LoVo (cell line): ENCODE results near the gene PPP1CC.

Experiments
- DNase-seq: peaks from one replicate; pipeline ENCODE4 v3.0.0-alpha.2; 2016; ENCODE audit warnings: low spot score

Gene PPP1CC

DNA sequence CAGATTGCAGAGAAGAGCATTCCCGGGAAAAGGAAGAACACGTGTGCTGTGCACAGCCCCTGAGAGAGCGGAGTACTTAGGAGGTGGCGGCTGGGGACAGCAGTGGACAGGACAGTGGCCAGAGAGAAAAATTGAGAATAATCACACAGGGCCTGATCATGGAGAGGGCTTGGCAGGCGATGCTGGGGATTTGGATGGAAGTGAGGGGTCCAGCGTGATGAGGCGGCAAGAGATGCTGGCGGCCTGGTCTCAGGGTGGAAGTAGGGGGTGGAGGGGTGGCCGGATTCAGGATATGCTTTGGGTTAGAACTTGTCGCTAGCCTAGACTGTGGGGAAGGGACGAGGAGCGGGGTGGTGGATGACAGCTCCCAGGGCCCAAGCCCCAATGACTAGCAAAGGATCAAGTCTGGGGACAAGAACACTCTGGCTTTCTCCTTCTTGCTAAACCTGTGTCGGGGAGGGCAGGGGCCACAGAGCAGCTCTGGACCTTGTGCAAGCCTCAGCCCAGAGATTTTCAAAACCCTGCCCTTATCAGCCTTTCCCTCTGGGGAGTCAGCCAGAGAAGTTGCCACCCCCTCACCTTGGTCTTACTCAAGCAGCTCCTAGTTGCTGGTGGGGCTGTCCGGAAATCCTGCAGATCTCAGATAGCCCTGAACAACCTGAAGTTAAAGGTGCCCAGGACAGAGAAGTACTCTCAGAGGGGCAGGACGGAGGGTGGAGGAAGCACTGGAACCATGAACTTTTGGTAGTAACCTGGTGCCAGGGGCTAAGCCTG lies 55.1 kb downstream of the PPP1CC start:
- DNase-seq, result no peak

DNA sequence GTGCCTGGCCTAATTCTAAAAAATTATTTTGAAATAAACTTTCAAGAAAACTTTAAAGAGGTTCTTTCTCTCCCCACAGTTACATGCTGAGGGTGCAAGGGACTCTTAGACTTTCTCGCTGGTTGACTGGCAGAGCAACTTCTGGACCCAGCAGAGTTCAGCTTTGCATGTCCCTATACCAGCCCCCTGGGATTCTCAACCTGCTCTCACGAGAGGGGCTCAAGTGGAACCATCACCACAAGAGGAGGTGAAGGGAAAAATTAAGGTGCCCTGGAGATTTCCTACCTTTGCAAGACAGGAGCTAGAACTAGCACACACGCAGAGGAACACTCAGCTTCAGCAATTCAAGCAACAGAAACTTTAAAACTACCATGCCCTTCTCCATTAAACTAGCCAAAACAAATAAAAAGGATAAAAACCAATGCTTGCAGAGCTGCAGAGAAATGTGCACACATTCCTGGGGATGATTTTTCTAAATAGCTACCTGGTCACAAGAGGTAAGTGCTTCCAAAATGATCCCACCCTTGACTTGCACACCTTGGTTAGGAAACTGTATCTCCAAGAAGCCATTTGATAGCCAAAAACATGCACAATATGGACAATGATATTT lies 56.3 kb downstream of the PPP1CC start:
- DNase-seq, result no peak

DNA sequence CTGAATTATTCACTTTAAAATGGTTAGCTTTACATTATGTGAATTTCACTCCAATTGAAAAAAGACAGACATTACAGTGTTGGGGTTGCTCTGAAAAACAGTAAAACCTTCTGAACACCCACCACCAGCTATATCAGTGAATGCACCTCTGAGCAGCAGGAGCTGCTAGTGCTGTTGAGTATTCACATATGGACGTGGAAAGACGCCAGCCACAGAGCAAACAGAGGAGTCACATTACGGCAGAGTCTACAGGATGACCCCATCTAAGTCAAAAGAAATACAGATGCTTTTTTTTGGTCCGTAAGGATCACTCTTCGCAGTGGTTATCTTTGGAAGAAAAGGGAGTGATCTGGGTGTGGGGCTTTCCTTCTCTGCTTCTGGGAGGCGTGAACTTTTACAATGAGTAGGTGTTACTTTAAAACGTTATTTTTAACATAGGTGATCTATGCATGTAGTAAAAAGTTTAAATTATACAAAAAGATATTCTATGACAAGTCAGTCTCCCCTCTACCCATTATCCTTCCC lies 58.3 kb downstream of the PPP1CC start:
- no peak for DNase-seq

DNA sequence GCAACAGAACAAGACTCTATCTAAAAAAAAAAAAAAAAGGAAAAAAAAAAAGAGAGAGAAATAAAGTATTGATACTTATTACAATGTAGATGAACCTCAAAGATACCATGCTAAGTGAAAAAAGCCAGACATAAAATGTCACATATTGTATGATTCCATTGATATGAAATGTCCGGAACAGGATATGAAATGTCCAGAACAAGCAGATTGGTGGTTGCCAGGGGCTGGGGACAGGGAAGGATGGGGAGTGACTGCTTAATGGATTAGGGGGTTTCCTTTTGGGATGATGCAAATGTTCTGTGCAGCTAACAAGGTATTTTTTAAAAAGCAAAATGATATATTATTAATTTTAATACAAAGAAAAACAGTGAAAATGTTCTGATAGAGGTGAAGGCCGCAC lies 58.8 kb downstream of the PPP1CC start:
- DNase-seq, result no peak

DNA sequence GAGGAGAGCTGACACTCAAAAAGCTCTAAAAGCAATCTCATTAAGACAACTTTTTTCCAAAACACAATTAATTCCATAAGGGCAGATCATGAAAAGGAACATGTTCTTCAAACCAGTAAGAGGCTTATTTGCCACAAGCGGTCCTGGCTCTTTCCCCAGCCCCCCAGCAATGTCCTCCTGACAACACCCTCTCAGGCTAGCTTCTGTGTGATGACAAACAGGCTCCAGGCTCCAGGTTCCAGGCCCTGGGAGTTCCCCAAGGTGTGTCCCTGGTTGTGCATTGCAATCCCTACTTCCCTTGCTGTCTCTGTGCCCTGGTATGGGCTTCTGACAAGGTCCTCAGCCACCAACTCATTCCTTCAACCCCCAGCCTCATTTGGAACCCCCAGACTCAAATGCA lies 62.7 kb downstream of the PPP1CC start:
- DNase-seq, result no peak

DNA sequence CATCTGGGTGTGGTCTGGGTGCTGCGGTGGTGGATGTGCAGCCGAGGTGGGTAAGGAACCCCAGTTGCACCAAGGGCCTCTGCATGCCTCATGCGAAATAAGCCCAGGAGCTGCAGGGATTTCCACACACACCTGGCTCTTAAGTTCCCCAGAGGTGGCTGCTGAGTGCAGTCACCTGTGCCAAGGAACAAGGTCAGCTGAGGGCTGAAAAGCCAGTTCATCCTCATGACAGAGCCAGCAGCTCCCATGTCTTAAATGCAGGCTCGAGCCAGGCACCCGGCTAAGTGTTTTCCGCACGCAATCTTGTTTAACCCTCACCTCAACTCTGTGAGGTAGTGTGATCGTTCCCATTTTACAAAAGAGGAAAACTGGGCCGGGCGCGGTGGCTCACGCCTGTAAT lies 63.5 kb downstream of the PPP1CC start:
- DNase-seq, result no peak

DNA sequence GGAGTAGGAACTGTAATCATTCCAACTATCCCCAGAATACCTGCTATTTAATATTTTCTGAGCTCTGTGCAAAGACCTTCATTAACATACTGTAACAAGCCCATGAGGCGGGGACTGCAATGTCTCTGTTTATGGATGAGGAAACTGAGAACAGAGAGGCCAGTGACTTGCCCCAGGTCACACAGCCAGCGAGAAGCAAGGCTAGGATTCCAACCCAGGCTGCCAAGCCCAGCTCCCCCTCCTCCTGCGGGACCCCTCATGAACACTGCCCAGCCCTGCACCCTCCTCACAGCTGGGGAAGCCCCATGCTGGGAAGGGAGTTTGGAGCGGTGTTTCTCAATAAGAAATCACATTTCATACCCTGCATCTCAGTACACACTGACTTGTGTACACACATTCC lies 64.7 kb downstream of the PPP1CC start:
- no peak for DNase-seq

DNA sequence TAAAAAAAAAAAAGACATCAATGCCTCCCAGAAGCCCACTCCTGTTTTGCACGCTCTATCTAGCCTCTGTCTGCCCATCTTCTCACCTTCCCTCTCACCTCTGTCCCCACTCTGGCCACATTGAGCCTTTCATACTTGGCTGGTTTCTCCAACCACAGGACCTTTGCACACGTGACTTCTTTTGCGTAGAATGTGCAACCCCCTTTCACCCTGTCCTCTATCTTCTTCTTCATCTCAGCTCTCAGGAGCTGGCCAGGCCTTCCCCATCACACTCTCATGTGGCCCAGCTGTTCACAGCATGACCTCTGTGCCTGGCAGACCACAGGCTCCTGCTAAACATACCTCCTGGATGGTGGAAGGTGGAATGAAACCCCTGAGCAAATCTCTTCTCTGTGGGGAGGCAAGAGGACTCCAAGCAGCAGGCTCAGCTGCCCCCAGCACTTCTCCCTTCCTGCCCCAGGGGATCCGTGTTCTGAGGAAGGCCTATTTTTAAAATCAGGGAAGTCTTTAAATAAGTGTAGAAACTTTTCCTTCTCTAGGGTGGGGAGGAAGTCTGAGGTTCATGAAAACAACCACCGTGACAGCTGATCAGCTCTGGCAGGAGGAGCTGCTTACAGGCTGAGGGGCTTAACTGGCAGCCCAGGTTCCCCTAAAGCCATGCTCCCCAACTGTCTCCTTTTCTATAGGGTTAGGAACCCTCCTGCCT lies 65.3 kb downstream of the PPP1CC start:
- DNase-seq, result no peak

DNA sequence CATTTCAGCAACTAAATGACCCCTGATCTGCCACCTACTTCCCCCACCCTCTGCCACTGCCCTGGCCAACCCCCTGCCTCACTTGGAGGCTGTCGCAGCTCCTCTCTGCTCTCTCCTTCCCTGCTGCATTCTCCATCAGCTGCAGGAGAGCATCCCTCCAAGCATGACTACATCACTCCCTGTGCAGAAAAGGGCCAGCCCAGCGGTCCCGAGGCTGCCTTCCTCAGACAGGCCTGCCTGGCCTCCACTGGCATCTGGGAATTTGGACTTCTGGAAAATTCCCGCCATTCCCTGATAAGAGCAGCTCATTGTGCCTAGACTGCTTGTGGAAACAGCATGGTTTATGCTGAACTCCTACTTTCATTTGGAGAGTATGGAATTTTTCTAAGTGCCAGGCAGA lies 66.5 kb downstream of the PPP1CC start:
- DNase-seq, result no peak

DNA sequence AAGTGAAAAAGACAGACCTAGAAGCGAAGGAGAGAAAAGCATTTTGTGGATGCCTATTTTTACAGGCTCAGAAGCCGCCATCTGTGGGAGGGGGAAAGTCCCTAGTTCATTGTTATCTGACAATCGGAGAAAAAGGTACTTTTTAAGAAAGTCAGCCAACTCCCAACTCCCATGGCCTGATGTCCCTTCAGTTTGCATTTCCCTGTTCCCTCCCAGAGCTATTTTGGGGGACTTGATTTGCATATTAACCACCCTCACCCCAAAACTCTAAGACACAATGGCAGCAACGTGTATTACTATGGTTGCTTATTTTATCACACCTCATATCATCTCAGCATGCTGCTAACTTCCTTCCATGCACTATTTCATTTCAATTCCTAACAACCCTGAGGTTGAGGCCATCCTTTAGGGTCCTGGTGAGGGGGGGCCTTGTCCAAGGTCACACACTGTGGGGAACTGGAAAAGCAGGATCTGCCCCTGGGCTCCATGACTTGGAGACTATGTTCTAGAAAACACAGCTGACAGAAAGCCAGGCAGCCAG lies 72.5 kb downstream of the PPP1CC start:
- DNase-seq, result no peak
